Effector memory CD8-positive, alpha-beta T cell (primary cell): Measurements from ENCODE around the gene CAPG.

Experiments
- ATAC-seq: fragments of 150-1000 bp; cut with Tn5 transposase; replicated peaks from 2 replicates; pipeline ENCODE4 v1.10.0; 2021; ENCODE audit warnings: mild to moderate bottlenecking, moderate library complexity
- DNase-seq, 3 experiments: peaks; one replicate each; pipeline ENCODE4 v3.0.0; 2021
- H3K27ac Mint-ChIP-seq, 2 donors: one replicate each; pipeline ENCODE4 v1.8.0; 2022; ENCODE audit warnings: mild to moderate bottlenecking in 2 of 2, mixed read lengths in 2 of 2, moderate library complexity in 2 of 2
- H3K27me3 Mint-ChIP-seq, 2 donors: one replicate each; pipeline ENCODE4 v1.8.0; 2022; ENCODE audit warnings: mixed read lengths in 2 of 2
- H3K36me3 Mint-ChIP-seq: one replicate; pipeline ENCODE4 v1.8.0; 2022; ENCODE audit warnings: mild to moderate bottlenecking, moderate library complexity, mixed read lengths; ENCODE audit not compliant: insufficient read depth
- H3K4me1 Mint-ChIP-seq, 2 donors: one replicate each; pipeline ENCODE4 v1.8.0; 2022; ENCODE audit warnings: low read depth in 2 of 2, mixed read lengths in 2 of 2
- H3K4me3 Mint-ChIP-seq, 2 donors: one replicate each; pipeline ENCODE4 v1.8.0; 2022; ENCODE audit warnings: mild to moderate bottlenecking in 2 of 2, mixed read lengths in 2 of 2, moderate library complexity in 2 of 2
- H3K9me3 Mint-ChIP-seq, 2 donors: one replicate each; pipeline ENCODE4 v1.8.0; 2022; ENCODE audit warnings: mixed read lengths in 2 of 2

The CAPG gene

DNA sequence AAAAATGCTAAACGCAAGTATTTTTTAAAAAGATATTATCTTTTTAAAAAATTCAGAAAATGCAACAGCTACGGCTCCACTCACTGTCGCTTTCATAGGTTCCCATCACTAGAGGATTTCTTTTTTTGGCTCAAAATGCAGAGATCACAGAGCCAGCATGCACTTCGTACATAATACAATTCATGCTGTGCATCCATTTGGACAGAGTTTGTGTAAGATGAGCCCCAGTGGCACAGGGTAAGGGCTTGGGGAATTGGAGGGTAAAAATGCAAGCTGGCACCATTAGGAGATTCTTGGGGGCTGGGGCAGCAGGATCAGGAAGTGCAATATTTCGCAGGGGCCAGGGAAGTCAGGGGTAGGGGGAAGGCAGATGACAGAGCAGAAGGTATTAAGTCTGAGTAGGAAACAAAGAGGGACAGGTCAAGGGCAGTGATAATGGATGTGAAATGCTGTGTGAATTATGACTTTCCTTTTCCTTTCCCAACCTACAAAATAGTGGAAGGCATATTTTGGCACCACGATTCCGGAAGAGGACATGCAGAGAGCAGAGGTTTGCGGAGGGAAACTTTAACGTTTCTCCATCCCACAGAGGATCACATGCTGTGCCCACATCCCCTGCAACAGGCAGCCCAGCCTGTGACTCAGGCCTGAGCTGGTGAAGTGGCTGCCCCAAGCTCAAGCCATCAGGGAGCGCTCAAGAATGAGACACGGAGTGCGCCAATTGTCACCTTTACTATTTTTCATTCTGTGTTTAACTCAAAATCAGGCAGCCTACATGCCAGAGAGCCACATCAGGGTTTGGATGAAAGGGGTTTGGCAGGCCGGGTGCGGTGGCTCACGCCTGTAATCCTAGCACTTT, 4.7 kb downstream of the CAPG start:
- Mint-ChIP-seq H3K36me3 (peaks cover 6% of the 10 kb centered on the region), H3K27ac (peak overlapping the region; percentile 0 to 68), H3K4me3 (peak overlapping the region; percentile 37 to 44), H3K4me1 (peaks cover 26 to 34% of the 10 kb centered on the region in 2 donors), H3K27me3 (no peaks in the 10 kb centered on the region), H3K9me3 (no peaks in the 10 kb centered on the region)
- DNase-seq (peak; percentile 38 to 55 (median 46)), ATAC-seq (peak; percentile 80)

DNA sequence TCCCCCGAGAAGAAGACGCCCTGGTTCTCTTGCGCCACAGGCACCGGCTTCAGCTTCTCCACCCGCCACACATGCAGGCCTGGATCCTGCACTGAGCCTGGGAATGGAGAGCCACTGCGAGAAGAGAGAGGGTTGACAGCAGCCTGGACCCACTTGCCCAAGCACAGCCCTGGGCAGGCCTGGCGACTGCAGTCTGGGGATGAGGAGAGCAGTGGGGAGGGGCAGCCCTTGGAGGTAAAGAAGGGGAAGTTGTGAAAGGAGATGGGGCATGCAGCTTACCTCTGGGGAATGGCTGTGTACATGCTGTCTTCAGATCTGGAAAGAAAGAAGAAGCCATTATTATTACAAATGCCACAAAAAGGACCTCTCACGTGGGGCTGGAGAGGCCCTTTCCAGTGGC, 8.3 kb downstream of the CAPG start:
- H3K4me3 Mint-ChIP-seq, result no peak overlapping the region
- H3K27ac Mint-ChIP-seq, result no peak overlapping the region
- H3K27me3 Mint-ChIP-seq, result no peaks in the 10 kb centered on the region
- no peaks in the 10 kb centered on the region for H3K9me3 Mint-ChIP-seq
- peaks cover 6 to 10% of the 10 kb centered on the region in 2 donors for H3K4me1 Mint-ChIP-seq
- H3K36me3 Mint-ChIP-seq, result peaks cover 6% of the 10 kb centered on the region
- ATAC-seq, result no peak
- no peak for DNase-seq

DNA sequence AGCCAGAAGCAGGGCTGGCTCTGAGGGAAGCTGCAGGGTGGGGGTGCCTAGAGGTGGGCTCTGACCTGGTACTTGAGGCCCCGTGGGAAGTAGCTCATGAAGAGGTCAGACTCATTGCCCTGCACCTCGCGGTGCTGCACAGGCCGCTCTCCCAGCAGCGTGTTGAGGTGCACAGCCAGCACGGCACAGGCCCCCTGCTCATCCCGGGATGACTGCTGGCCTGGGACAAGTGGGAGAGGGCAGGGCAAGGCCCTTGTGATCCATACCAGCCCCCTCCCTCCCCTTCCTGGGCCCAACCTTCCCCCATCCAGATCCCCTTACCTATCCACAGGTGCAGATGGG, 8.7 kb downstream of the CAPG start:
- peaks cover 6 to 10% of the 10 kb centered on the region in 2 donors for H3K4me1 Mint-ChIP-seq
- no peak for ATAC-seq
- H3K4me3 Mint-ChIP-seq, result no peak overlapping the region
- peak overlapping the region in 1 of 2 donors; percentile 12 for H3K27ac Mint-ChIP-seq
- H3K36me3 Mint-ChIP-seq, result peaks cover 6% of the 10 kb centered on the region
- no peak for DNase-seq
- H3K9me3 Mint-ChIP-seq, result no peaks in the 10 kb centered on the region
- H3K27me3 Mint-ChIP-seq, result no peaks in the 10 kb centered on the region

DNA sequence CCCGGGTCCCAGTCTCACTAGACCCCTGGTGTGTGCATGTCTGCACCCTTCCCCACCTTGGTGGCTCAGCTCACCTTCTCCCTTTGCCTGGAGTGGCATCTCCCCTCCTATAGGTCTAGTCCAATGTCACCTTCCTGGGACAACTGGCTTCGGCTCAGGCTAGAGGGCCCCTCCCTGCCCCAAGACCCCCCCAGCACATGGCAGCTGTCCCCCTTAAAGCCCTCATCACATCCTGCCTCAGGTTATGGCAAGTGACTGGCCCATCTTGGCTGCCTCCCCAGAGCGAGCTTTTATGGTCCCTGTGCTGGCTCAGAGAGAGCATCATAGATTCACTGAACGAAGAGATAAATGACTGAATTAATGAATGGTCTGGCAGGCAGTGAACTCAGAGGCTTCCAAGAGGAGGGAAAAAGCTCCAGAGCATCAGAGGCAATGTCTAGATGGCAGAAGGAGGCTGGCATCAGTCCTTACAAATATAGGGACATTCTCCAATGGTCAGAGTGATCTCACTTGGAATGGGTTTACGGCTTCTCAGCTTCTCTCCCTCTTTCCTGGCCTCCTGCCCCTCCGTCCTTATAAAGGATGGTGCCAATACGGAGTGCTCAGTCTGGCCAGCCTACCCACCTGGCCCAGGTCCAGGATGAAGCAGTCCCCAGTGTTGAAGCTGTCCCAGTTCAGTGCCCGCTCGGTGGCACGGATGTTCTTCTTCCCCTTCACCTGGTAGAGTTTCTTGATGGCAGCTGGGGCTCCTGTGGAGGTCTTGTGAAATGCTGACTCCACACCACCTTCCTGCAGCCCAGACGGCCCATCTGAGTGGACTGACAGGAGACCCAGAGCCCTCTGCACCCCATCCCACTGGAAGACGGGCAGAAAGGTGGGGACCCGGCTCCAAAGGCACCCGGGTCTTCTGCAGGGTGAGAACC, 9.4 kb downstream of the CAPG start:
- ATAC-seq (no peak), DNase-seq (no peak)
- Mint-ChIP-seq H3K27ac (peak overlapping the region in 1 of 2 donors; percentile 12), H3K36me3 (peaks cover 3% of the 10 kb centered on the region), H3K4me3 (no peak overlapping the region), H3K9me3 (no peaks in the 10 kb centered on the region), H3K27me3 (no peaks in the 10 kb centered on the region), H3K4me1 (peaks cover 6 to 7% of the 10 kb centered on the region in 2 donors)

DNA sequence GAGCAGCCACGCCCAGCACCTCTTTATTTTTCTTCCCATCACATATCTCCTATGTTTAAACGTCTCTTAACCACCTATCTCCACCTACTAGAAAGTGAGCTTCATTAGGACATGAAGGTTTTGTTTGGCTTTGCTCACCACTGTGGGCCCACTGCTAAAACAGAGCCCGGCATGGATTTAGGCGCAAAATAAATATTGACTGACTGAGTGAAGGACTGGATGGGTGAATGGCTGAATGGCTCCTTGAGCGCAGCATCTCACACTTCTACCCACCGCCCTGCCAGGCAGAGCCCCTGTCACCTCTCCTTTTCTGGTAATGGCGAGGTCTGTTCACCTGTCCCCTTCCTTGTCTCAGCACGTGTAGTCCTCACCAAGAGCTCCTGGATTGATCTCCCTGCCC, 10.1 kb downstream of the CAPG start:
- ATAC-seq, result no peak
- DNase-seq, result no peak
- no peak overlapping the region for H3K27ac Mint-ChIP-seq
- H3K36me3 Mint-ChIP-seq, result no peaks in the 10 kb centered on the region
- H3K4me3 Mint-ChIP-seq, result no peak overlapping the region
- H3K27me3 Mint-ChIP-seq, result no peaks in the 10 kb centered on the region
- H3K4me1 Mint-ChIP-seq, result no peaks in the 10 kb centered on the region
- no peaks in the 10 kb centered on the region for H3K9me3 Mint-ChIP-seq

DNA sequence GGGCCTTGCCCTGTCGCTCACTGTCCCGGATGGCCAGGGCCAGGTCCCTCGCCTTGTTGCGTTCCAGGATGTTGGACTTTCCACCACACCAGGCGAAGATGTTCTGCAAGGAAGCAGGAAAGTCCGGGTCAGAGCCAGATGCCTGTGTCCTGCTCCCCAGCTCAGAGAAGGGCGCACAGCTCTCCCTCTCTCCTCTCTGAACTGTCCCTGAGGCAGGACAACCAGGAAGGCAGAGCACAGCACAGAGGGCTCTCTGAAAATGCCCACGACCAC, 11.0 kb downstream of the CAPG start:
- H3K27me3 Mint-ChIP-seq, result no peaks in the 10 kb centered on the region
- DNase-seq (no peak), ATAC-seq (no peak)
- H3K27ac Mint-ChIP-seq, result peak overlapping the region in 1 of 2 donors; percentile 78
- H3K4me3 Mint-ChIP-seq, result no peak overlapping the region
- H3K9me3 Mint-ChIP-seq, result no peaks in the 10 kb centered on the region
- H3K4me1 Mint-ChIP-seq, result no peaks in the 10 kb centered on the region
- H3K36me3 Mint-ChIP-seq, result no peaks in the 10 kb centered on the region

DNA sequence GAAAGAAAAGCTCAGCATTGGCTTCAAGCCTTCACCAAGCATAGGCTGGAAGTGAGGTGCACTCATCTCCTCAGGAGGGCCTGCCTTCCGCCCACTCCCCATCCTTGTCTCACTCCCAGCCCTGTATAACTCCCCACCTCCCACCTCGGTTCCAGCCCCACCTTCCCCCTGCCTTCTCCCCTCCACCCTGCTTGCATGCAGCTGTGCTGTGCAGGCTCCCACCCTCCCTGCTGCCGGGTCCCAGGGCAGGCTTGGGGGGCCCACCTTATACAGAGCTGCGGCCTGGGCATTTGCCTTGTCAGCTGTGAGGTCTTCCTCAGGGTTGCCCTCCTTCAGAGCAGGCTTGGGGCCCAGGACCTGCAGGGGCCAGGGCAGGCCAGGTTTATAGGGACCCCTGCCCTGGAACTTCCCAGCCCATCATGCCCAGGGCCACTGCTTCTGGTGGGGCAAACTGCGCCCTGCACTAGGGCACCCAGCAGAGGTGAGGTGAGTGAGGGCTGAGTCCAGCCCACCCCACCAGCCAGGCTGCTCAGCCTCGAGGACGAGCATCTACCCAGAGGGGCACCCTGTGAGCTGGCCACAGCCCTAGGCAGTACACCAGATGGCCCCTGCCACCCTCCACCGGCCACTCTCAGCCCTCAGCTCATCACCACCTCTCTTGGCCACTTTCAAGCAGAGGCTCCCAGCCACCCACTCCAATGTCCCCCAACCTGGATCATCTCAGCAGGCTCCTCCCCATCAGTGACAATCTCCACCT, 11.6 kb downstream of the CAPG start:
- no peak for ATAC-seq
- Mint-ChIP-seq H3K36me3 (no peaks in the 10 kb centered on the region), H3K4me1 (no peaks in the 10 kb centered on the region), H3K27me3 (no peaks in the 10 kb centered on the region), H3K9me3 (no peaks in the 10 kb centered on the region), H3K27ac (peak overlapping the region in 1 of 2 donors; percentile 78), H3K4me3 (no peak overlapping the region)
- no peak for DNase-seq

DNA sequence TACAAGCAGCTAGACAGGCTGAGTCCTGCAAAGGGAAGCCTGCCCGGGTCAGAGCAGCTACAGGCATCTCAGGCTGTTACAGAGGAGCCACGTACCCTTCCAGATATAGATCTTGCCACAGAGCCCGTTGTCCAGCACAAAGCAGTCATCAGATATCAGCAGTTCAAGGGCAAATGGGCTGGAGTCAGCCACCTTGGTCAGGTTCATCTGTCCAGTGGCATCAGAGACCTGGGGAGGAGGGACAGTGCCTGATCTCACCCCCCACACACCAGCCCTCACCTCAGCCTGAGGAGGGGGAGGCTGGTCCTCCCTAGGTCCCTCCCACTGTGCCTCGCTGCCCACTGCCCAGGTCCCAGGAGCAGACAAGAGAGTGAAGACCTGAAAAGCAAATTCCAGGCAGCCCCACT, 12.2 kb downstream of the CAPG start:
- ATAC-seq (no peak), DNase-seq (no peak)
- Mint-ChIP-seq H3K27ac (peak overlapping the region in 1 of 2 donors; percentile 51), H3K4me3 (no peak overlapping the region), H3K36me3 (no peaks in the 10 kb centered on the region), H3K9me3 (no peaks in the 10 kb centered on the region), H3K27me3 (no peaks in the 10 kb centered on the region), H3K4me1 (no peaks in the 10 kb centered on the region)

DNA sequence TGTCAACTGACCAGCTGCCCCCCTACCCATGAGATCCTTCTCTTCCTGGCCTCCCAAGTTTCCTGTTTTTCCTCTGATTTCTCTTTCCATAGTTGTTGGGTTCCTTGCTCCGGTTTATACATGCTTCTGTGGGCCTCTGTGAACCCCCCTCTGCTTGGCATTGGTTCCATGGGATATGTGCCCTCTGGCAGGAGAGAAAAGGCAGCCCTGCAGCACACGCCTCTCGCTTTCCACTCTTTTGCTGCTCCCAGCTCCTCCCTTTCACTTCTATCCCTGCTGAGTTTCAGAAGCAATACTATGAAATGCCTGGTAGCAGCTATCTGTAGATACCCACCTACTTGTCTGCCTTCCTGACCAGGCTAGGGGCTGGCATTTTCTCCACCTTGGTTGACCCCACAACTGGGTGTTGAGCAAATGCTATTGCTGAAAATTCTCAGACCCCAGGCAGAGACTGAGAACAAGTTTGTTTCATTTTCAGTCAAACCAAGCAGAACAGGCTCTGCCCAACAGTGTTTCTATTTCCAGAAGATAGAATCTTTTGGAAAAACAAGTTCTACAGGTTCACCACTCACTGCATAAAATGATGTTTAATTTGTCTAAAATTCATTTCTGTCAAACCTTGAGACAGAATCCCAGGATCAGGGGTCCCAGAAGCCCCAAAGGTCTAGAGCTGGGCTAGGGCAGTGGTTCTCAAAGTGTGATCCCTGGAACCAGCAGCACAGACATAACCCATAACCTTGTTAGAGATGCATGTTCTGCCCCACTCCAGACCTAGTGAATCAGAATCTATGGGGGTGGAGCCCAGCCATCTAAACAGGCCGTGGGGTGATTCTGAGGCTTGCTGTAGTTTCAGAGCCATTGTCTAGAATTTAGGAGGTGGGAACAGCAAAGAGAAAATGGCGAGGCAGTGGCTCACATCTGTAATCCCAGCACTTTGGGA, 13.4 kb downstream of the CAPG start:
- Mint-ChIP-seq H3K27me3 (no peaks in the 10 kb centered on the region), H3K4me3 (no peak overlapping the region), H3K27ac (peak overlapping the region; percentile 32 to 51), H3K9me3 (no peaks in the 10 kb centered on the region), H3K4me1 (peaks cover 0 to 1% of the 10 kb centered on the region in 2 donors), H3K36me3 (no peaks in the 10 kb centered on the region)
- DNase-seq (no peak), ATAC-seq (no peak)

DNA sequence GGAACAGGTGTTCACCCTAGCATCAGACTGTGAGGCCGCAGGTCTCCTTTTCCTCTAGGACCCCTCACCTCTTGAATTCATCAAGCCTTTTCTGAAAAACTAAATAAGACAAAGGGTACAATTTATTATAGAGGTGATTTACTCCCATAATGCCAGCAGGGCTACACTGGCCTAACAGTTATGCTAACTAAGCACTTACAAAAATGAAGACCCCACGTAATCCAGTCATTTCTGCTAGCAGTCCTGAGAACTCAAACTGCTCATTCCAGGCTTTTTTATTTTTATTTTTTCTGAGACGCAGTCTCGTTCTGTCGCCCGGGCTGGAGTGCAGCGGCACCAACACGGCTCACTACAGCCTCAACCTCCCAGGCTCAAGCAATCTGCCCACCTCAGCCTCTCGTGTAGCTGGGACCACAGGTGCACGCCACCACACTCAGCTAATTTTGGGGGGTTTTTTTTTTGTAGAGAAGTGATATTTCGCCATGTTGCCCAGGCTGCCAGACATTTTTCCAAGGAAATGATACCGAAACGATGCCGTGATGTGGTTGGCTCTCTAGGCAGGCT, 14.2 kb downstream of the CAPG start:
- Mint-ChIP-seq H3K36me3 (no peaks in the 10 kb centered on the region), H3K4me1 (peaks cover 0 to 1% of the 10 kb centered on the region in 2 donors), H3K9me3 (no peaks in the 10 kb centered on the region), H3K4me3 (no peak overlapping the region), H3K27ac (peak overlapping the region; percentile 32 to 35), H3K27me3 (no peaks in the 10 kb centered on the region)
- ATAC-seq (no peak), DNase-seq (no peak)

DNA sequence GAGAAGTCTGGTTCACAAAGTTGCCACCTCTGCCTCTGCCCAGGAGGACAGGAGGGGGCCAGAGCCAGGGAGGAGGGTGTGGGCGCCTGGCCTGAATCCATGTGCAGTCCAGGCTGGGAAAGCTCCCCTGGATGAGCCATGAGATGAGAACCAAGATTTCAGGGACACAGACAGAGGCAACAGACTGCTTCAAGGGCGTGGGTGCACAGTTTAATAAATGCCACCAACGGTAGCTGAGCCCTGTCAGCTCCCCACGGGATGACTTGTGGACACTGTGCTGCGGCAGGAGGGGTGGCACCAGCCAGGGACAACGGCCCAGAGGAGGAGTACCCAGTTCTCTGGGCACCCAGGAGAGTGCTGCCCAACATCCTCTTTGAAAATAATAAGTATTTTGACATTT, 15.2 kb downstream of the CAPG start:
- H3K27me3 Mint-ChIP-seq, result no peaks in the 10 kb centered on the region
- H3K4me3 Mint-ChIP-seq, result no peak overlapping the region
- H3K36me3 Mint-ChIP-seq, result peaks cover 5% of the 10 kb centered on the region
- no peaks in the 10 kb centered on the region for H3K9me3 Mint-ChIP-seq
- ATAC-seq (no peak), DNase-seq (no peak)
- peaks cover 0 to 1% of the 10 kb centered on the region in 2 donors for H3K4me1 Mint-ChIP-seq
- peak overlapping the region in 1 of 2 donors; percentile 35 for H3K27ac Mint-ChIP-seq

DNA sequence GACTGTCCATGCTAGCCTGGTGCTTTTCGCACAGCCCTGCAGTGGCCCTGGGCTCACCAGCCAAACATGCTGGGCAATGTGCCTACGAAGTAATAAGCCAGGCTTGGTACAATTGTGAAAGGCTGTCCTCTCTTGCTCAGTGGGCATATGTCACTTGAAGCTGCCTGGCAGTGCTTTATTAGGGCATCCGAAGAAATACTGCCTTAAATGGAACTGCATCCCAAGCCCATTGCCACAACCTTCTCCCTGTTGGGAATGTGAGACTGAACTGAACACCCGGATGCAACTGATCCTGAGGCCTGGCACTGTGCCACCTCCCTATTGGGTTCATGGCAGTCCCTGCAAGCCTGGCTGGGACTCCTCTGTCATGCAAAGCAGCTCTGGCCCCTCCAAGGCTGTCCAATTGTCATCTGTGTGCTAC, 15.9 kb downstream of the CAPG start:
- H3K27ac Mint-ChIP-seq, result peak overlapping the region in 1 of 2 donors; percentile 35
- H3K4me3 Mint-ChIP-seq, result no peak overlapping the region

More for the DNA sequence above, 15.9 kb downstream of the CAPG start:
- Mint-ChIP-seq H3K27me3 (no peaks in the 10 kb centered on the region), H3K9me3 (no peaks in the 10 kb centered on the region), H3K36me3 (peaks cover 5% of the 10 kb centered on the region), H3K4me1 (peaks cover 0 to 1% of the 10 kb centered on the region in 2 donors)
- no peak for ATAC-seq
- no peak for DNase-seq
